IPS DF 4.7 (cell line): Measurements from ENCODE around the gene TMEM255B.
"Not testable (repeated sequence)": the region's sequence is repeated elsewhere in the genome, so short reads cannot be mapped to it uniquely, and the experiment has no call there.

ENCODE experiments used
- DNase-seq: peaks from one replicate; pipeline ENCODE4 v3.0.0-alpha.2; 2013; ENCODE audit warnings: low spot score; ENCODE audit errors: extremely low read depth

TMEM255B gene

GRCh38 chr13:113758651-113759524 is at the start of gene TMEM255B:
Gene TMEM255B (plus strand): TSS chr13:113759226. CDS start chr13:113759270, 44 bp downstream.
- DNase-seq = no peak

- no peak for DNase-seq
These were observed 36.1 kb upstream of the TMEM255B start for GRCh38 chr13:113722921-113723320.

DNA sequence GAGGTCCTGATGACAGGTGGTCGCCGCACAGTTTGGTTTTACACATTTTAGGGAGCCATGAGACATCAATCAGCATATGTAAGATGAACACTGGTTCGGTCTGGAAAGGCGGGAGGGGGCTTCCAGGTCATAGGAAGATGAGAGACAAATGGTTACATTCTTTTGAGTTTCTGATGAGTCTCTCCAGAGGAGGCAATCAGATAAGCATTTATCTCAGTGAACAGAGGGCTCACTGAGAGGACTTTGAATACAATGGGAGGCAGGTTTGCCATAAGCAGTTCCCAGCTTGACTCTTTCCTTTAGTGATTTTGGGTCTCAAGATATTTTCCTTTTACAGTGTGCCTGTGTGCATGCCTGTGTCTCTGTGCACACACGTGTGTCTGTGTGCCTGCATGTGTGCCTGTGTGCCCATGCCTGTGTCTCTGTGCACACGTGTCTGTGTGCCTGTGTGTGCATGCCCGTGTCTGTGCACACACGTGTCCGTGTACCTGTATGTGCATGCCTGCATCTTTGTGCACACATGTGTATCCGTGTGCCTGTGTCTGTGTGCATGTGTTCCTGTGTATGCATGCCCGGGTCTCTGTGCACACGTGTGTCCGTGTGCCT is 35.5 kb upstream of the TMEM255B start:
- DNase-seq = no peak

- no peak for DNase-seq
These were observed 34.8 kb upstream of the TMEM255B start for GRCh38 chr13:113724016-113724758.

DNA sequence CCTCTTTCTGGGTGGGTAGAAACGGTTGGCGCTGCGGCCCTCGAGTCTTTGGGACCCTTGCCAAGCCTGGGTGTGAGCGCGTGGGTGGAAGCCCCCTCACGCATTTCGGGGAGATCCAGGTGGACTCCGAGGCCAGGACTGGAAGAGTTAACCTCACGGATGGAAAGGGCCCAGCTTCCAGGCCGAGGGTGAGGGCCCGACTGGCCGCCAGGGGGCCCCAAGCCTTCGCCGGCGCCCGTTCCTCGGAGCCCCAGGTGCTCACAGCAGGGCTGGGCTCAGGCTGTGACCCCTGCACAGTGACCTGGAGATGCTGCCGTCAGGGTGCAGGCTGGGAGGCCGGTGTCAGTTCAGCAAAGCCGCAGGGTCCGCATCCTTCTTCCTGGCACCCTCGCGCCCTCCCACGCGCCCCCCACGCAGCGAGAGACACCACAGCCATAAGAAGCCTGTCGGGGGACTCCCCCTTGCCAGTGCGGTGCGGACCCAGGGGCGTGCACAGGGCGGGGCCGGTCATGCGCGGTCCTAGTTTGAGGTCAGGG is 34.2 kb upstream of the TMEM255B start:
- DNase-seq = no peak

GRCh38 chr13:113725329-113726105 is 33.5 kb upstream of the TMEM255B start:
- DNase-seq = not testable (repeated sequence)

DNA sequence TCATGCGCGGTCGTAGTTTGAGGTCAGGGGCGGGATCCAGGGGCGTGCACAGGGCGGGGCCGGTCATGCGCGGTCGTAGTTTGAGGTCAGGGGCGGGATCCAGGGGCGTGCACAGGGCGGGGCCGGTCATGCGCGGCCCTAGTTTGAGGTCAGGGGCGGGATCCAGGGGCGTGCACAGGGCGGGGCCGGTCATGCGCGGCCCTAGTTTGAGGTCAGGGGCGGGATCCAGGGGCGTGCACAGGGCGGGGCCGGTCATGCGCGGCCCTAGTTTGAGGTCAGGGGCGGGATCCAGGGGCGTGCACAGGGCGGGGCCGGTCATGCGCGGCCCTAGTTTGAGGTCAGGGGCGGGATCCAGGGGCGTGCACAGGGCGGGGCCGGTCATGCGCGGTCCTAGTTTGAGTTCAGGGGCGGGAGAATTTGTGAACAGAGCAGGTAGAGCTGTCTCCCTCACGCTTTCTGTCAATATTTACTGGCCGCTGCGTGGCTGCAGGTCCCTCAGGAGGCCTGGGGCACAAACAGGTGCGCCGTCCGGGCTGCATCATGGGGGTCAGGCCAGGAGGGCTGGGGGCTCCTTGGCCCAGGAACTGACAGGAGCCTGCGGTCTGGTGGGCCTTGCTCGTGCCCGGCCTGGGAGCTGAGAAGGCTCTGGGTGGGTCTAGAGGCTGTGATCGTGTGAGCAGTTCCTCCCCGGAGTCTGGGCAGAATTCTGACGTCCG is 32.8 kb upstream of the TMEM255B start:
- not testable (repeated sequence) for DNase-seq

DNA sequence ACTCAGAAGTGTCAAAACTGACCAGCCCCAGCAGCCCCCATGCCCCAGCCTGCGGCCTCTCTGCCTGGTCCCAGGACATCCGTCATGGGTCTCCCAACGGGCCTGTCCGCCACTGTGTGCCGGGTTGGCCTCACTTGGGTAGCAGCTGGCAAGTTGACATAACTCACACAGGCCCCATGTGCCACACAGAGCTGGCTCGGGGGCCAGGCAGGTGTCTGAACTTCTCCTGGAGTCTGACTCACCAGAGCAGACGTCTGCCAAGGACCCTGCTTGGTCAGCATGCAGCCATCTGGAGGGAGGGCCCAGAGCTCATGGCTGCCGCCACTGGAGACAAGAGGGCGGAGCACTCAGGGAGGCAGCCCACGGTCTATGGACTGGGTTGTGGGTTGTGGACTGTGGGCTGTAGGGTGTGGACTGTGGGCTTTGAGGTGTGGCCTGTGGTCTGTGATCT is 32.0 kb upstream of the TMEM255B start:
- DNase-seq = no peak

- no peak for DNase-seq
These were observed 30.4 kb upstream of the TMEM255B start for GRCh38 chr13:113728571-113729054.

- no peak for DNase-seq
These were observed 29.6 kb upstream of the TMEM255B start for GRCh38 chr13:113729187-113730019.

GRCh38 chr13:113730258-113730691 is 28.8 kb upstream of the TMEM255B start:
- no peak for DNase-seq

DNA sequence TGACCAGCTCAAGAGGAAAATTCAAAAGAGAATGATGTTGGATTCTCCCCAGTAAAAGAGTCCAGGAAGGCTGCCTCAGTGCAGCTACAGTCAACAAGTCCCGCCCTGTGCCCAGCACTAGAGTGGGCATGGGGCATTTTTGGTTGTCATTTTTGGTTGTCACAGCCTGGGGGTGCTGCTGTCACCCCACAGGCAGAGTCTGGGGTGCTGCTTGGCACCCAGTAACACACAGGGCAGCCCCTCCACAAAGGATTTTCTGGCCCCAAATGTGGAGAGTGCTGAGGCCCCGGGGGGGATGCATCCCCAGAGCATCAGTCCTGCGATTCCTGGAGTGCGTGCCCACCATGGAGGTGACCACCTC is 28.2 kb upstream of the TMEM255B start:
- no peak for DNase-seq

GRCh38 chr13:113731192-113732175 is 27.5 kb upstream of the TMEM255B start:
- DNase-seq = no peak

DNA sequence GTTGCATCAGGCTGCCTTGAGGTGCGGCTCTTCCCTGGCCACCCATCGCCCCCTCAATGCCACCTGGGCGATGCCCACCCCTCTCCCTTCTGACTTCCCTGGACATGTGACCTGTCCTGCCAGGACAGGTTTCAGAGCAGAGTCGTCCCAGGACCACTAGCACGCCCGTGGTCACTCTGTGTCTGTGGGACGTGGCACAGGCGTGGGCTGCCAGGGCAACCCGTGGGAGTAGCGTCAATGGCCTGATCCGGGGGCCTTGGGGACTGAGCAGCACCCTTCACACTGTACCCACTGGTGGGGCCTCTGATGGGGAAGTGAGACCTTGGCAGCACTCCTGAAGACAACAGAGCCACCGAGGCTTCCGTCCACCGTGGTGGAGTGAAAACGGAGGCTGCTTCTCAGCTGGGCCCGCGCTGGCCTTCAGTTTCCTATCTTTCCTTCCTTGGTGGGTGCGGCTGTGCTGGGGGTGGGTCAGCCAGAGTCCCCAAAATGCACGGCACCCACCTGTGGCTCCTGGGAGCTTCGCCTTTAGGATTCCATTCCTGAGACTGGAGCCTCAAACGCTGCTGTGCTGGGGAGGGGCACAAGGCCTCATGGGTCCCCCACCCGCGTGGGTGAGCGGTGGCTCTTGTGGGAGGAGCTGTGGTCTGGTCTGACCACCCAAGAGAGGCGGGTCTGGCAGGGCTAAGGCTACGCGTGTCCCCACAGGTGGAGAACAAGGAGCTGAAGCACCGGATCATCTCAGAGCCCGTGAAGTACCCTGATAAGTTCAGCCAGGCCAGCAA is 26.7 kb upstream of the TMEM255B start:
- no peak for DNase-seq

DNA sequence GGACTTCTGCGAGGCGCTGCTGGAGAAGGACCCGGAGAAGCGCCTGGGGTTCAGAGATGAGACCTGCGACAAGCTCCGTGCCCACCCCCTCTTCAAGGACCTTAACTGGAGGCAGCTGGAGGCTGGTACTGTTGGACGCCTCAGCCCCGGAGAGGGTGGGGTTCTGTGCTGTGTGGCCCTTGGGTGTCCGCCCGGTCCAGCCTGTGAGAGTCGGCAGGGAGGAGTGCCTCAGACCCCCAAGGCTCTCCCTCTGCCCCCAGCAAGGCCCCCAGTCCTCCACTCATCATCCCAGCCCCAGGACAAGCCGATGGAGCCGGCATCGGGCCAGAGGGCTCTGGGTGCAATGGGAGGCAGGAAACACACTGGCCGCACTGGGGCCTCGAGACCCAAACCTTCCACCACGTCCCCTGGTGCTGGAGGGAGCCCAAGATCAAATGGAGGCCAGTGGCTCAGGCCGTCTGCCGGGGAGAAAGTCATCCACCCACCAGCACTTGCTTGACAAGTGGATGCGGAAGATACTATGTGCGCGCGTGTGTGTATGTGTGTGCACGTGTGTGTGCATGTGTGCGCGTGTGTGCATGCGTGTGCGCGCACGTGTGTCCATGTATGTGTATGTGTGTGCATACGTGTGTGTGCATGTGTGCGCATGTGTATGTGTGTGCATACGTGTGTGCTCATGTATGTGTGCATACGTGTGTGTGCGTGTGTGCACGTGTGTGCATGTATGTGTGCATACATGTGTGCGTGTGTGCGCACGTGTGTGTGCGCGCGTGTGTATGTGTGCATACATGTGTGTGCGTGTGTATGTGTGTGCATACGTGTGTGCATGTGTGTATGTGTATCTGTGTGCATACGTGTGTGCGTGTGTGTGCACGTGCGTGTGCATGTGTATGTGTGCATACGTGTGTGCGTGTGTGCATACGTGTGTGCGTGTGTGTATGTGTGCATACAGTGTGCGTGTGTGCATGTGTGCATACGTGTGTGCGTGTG is 25.8 kb upstream of the TMEM255B start:
- no peak for DNase-seq
